Lung (tissue), 12 donors: ENCODE results near the gene PBRM1. TPM values are rescaled to one million over a fixed set of nuclear protein-coding genes. Genes with fewer than 3 reads are reported as not detected.

Experiments used
- ATAC-seq: fragments of 200-7000 bp; cut with Tn5 transposase; one replicate; pipeline ENCODE4 v1.9.1; 2020; ENCODE audit warnings: moderate number of reproducible peaks; ENCODE audit not compliant: insufficient read depth, low FRiP score
- DNase-seq, 3 donors: peaks; one replicate each; pipeline ENCODE4 v3.0.0-alpha.2; 2013 to 2017
- H3K27ac ChIP-seq, 2 donors: one replicate each; pipeline ENCODE4 v1.5.1; 2013; ENCODE audit warnings: mild to moderate bottlenecking in 2 of 2, moderate library complexity in 2 of 2, control low read depth in 1 of 2, inconsistent platforms in 1 of 2, low read depth in 1 of 2, low read length in 1 of 2
- H3K27me3 ChIP-seq, 3 donors: one replicate each; pipeline ENCODE4 v1.5.1; 2013; ENCODE audit warnings: low read length in 2 of 3; ENCODE audit not compliant: control insufficient read depth in 3 of 3, insufficient read depth in 3 of 3
- H3K36me3 ChIP-seq, 4 donors: one replicate each; pipeline ENCODE4 v1.5.1; 2013; ENCODE audit warnings: low read length in 4 of 4, mild to moderate bottlenecking in 1 of 4, moderate library complexity in 1 of 4; ENCODE audit not compliant: control insufficient read depth in 4 of 4, insufficient read depth in 4 of 4
- H3K4me1 ChIP-seq, 5 donors: one replicate each; pipeline ENCODE4 v1.5.1; 2013; ENCODE audit warnings: low read length in 5 of 5, mild to moderate bottlenecking in 2 of 5, moderate library complexity in 1 of 5; ENCODE audit not compliant: control insufficient read depth in 5 of 5, insufficient read depth in 5 of 5
- H3K4me3 ChIP-seq: one replicate; pipeline ENCODE4 v1.5.1; 2013; ENCODE audit warnings: mild to moderate bottlenecking, control low read depth, moderate library complexity
- H3K9ac ChIP-seq, 2 donors: one replicate each; pipeline ENCODE4 v1.5.1; 2013; ENCODE audit warnings: low read length in 2 of 2, control low read depth in 1 of 2; ENCODE audit not compliant: insufficient read depth in 1 of 2
- H3K9me3 ChIP-seq, 4 donors: one replicate each; pipeline ENCODE4 v1.5.1; 2013; ENCODE audit warnings: low read length in 3 of 4, mild to moderate bottlenecking in 1 of 4, moderate library complexity in 1 of 4; ENCODE audit not compliant: control insufficient read depth in 4 of 4, insufficient read depth in 3 of 4
- WGBS, 2 donors: extraction: QIAGEN DNeasy Blood & Tissue Kit; methylation state at CpG; one replicate each; pipeline ENCODE4 v1.1.7; 2013; 5-methylcytosine and 5-hydroxymethylcytosine counted together
- polyA plus RNA-seq, 2 donors: library from polyadenylated mRNA; stranded (reverse); fragments of 200-250 nt; gene quantifications; one replicate each; pipeline ENCODE4 v1.2.1, GENCODE V29; 2013
- total RNA-seq, 2 donors: library from RNA; depleted of rRNA in 1 of 2; stranded (reverse); fragments of >200 nt in 1 of 2; gene quantifications; one replicate each; pipeline ENCODE4 v1.2.1, GENCODE V29; 2014 to 2021
- TF ChIP-seq, protein P1 (sequence below): IDR thresholded peaks from 2 replicates; pipeline ENCODE4 v1.5.1; 2012; ENCODE audit warnings: mild to moderate bottlenecking; ENCODE audit errors: control extremely low read depth, extremely low read depth
- donor health status: control.
- donor health status: control.
- donor health status: Bipolar disorder and iron deficiency.
- donor health status: healthy.
- donor health status: DM: yes; HTN: yes; CAD: no.

The PBRM1 gene
- total and polyA plus RNA-seq, 4 donors = 9.8 to 92.8 (median 40.7) TPM

GRCh38 chr3:52523386-52524257 is 162.1 kb downstream of the PBRM1 start:
- Histone ChIP-seq H3K27me3 (no peaks in the 10 kb centered on the region), H3K4me1 (peaks cover 4 to 40% (median 18%) of the 10 kb centered on the region in 5 donors), H3K9ac (no peak overlapping the region), H3K9me3 (no peaks in the 10 kb centered on the region), H3K36me3 (peaks cover 0 to 40% (median 30%) of the 10 kb centered on the region in 4 donors), H3K27ac (no peak overlapping the region), H3K4me3 (no peak overlapping the region)
- DNase-seq = peak in 1 of 3 donors; percentile 13
- ATAC-seq = no peak
- TF ChIP-seq, protein P1, sequence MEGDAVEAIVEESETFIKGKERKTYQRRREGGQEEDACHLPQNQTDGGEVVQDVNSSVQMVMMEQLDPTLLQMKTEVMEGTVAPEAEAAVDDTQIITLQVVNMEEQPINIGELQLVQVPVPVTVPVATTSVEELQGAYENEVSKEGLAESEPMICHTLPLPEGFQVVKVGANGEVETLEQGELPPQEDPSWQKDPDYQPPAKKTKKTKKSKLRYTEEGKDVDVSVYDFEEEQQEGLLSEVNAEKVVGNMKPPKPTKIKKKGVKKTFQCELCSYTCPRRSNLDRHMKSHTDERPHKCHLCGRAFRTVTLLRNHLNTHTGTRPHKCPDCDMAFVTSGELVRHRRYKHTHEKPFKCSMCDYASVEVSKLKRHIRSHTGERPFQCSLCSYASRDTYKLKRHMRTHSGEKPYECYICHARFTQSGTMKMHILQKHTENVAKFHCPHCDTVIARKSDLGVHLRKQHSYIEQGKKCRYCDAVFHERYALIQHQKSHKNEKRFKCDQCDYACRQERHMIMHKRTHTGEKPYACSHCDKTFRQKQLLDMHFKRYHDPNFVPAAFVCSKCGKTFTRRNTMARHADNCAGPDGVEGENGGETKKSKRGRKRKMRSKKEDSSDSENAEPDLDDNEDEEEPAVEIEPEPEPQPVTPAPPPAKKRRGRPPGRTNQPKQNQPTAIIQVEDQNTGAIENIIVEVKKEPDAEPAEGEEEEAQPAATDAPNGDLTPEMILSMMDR = no peak
- 95% methylated on average over 26 of the region's 26 CpGs for WGBS, 2 donors

DNA sequence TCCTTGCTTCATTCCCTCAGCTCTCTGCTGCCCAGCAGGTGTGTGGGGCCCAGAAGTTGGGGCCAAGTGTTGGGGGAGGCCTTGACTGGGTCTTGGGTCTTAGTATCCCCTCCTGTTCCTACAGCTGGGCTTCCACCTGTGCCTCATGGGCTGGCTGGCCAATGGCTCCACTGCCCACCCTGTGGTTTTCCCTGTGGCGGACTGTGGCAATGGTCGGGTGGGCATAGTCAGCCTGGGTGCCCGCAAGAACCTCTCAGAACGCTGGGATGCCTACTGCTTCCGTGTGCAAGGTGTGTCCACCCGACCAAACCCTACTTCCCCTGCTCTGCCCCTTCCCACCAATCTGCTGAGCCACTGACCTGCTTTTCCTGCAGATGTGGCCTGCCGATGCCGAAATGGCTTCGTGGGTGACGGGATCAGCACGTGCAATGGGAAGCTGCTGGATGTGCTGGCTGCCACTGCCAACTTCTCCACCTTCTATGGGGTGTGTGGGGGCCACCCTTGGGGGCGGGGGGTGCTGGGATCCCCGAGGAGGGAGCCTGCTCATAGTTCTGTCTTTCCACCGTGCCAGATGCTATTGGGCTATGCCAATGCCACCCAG is 163.0 kb downstream of the PBRM1 start:
- peaks cover 0 to 36% (median 26%) of the 10 kb centered on the region in 4 donors for H3K36me3 ChIP-seq

GRCh38 chr3:52521881-52522650 is 163.6 kb downstream of the PBRM1 start:
- ATAC-seq = no peak
- Histone ChIP-seq H3K9ac (no peak overlapping the region), H3K9me3 (no peaks in the 10 kb centered on the region), H3K27me3 (no peaks in the 10 kb centered on the region), H3K36me3 (peaks cover 0 to 36% (median 19%) of the 10 kb centered on the region in 4 donors), H3K27ac (no peak overlapping the region), H3K4me3 (no peak overlapping the region), H3K4me1 (peaks cover 1 to 24% (median 20%) of the 10 kb centered on the region in 5 donors)
- 95 to 96% methylated on average over 31 to 33 of the region's 33 CpGs for WGBS, 2 donors
- TF ChIP-seq, protein P1 = no peak
- DNase-seq = no peak

More for the DNA sequence above, 163.0 kb downstream of the PBRM1 start:
- peaks cover 4 to 31% (median 22%) of the 10 kb centered on the region in 5 donors for H3K4me1 ChIP-seq
- no peaks in the 10 kb centered on the region for H3K9me3 ChIP-seq
- TF ChIP-seq, protein P1 = no peak
- ATAC-seq (no peak), DNase-seq (no peak)
- no peak overlapping the region for H3K9ac ChIP-seq
- WGBS, 2 donors = 90% methylated on average over 14 of the region's 14 CpGs
- H3K27me3 ChIP-seq = no peaks in the 10 kb centered on the region
- H3K27ac ChIP-seq = no peak overlapping the region
- H3K4me3 ChIP-seq = no peak overlapping the region
